DOHH2 (cell line): ENCODE results near the gene MYOG.

Experiments
- H3F3A ChIP-seq: fragments of 200-600 bp; sonication (generic), shearing (Covaris generic); 2 replicates; pipeline ENCODE4 v1.6.0; 2016; ENCODE audit warnings: antibody characterized with exemption, mild to moderate bottlenecking; ENCODE audit not compliant: control insufficient read depth, insufficient read depth
- H3K27ac ChIP-seq: fragments of 200-600 bp; sonication (generic); 2 replicates; pipeline ENCODE4 v1.5.1; 2014; ENCODE audit warnings: low read depth, mild to moderate bottlenecking, low read length, moderate library complexity
- H3K27me3 ChIP-seq: fragments of 200-600 bp; sonication (generic); 2 replicates; pipeline ENCODE4 v1.6.1; 2014; ENCODE audit warnings: mild to moderate bottlenecking, low read length, mixed read lengths; ENCODE audit not compliant: control insufficient read depth
- H3K36me3 ChIP-seq: fragments of 200-600 bp; sonication (generic); 2 replicates; pipeline ENCODE4 v1.6.1; 2014; ENCODE audit warnings: mild to moderate bottlenecking, low read length, moderate library complexity, mixed read lengths; ENCODE audit not compliant: control insufficient read depth
- H3K4me1 ChIP-seq: fragments of 200-600 bp; sonication (generic); 2 replicates; pipeline ENCODE4 v1.6.1; 2014; ENCODE audit warnings: mild to moderate bottlenecking, low read length, mixed read lengths; ENCODE audit not compliant: control insufficient read depth
- H3K4me2 ChIP-seq: fragments of 200-600 bp; sonication (generic); 2 replicates; pipeline ENCODE4 v1.6.0; 2014; ENCODE audit warnings: mild to moderate bottlenecking, low read length, moderate library complexity
- H3K4me3 ChIP-seq: fragments of 200-600 bp; sonication (generic); 2 replicates; pipeline ENCODE4 v1.5.1; 2014; ENCODE audit warnings: mild to moderate bottlenecking, low read length, mixed read lengths
- H3K79me2 ChIP-seq: fragments of 200-600 bp; sonication (generic); 2 replicates; pipeline ENCODE4 v1.6.1; 2014; ENCODE audit warnings: mild to moderate bottlenecking, low read length, mixed read lengths; ENCODE audit not compliant: control insufficient read depth
- H3K9me2 ChIP-seq: fragments of 200-600 bp; sonication (generic); replicated peaks from 2 replicates; pipeline ENCODE4 v1.6.1; 2014; ENCODE audit warnings: mild to moderate bottlenecking, low read length, mixed read lengths; ENCODE audit not compliant: control insufficient read depth
- H3K9me3 ChIP-seq: fragments of 200-600 bp; sonication (generic); 2 replicates; pipeline ENCODE4 v1.6.1; 2014; ENCODE audit warnings: antibody characterized with exemption, low read length, mixed read lengths; ENCODE audit not compliant: control insufficient read depth, insufficient read depth
- H4K20me1 ChIP-seq: fragments of 200-600 bp; sonication (generic); 2 replicates; pipeline ENCODE4 v1.6.0; 2014; ENCODE audit warnings: low read depth, mild to moderate bottlenecking, antibody characterized with exemption, low read length, moderate library complexity; ENCODE audit not compliant: control insufficient read depth, insufficient read depth
- EZH2phosphoT487 ChIP-seq: fragments of 200-600 bp; sonication (generic); IDR thresholded peaks from 2 replicates; pipeline ENCODE4 v1.6.1; 2017; ENCODE audit warnings: borderline replicate concordance, mild to moderate bottlenecking, antibody characterized with exemption, low read length, moderate library complexity, mixed read lengths
- TF ChIP-seq, protein P1 (sequence below): fragments of 200-600 bp; sonication (generic); IDR thresholded peaks from one replicate; pipeline ENCODE4 v1.5.1; 2014; ENCODE audit warnings: antibody characterized with exemption, mild to moderate bottlenecking, low read depth, low read length; ENCODE audit not compliant: poor library complexity, severe bottlenecking

MYOG gene

DNA sequence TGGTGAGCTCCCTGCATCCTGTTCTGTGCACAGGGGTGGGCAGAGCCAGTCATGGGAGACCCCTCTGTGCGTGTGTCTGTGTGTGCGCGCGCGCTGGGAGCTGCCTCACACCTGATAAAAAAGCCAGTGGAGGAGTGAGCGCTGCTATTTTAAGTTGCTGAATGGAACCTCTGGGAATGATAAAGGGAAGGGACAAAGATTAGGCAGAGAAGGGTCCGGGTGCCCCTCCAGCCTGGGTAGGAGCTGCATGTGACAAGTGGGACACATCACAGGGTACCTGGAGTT, 42.6 kb upstream of the MYOG start:
- Histone ChIP-seq H3K4me3 (no peak overlapping the region), H3K27me3 (peaks cover 11% of the 10 kb centered on the region), H3K9me2 (no peaks in the 10 kb centered on the region), H3F3A (no peaks in the 10 kb centered on the region), H3K36me3 (no peaks in the 10 kb centered on the region), H3K79me2 (no peaks in the 10 kb centered on the region), H3K4me2 (no peak overlapping the region), H3K4me1 (no peaks in the 10 kb centered on the region), H3K9me3 (no peaks in the 10 kb centered on the region), H4K20me1 (no peaks in the 10 kb centered on the region), H3K27ac (no peak overlapping the region)
- TF ChIP-seq, protein P1, sequence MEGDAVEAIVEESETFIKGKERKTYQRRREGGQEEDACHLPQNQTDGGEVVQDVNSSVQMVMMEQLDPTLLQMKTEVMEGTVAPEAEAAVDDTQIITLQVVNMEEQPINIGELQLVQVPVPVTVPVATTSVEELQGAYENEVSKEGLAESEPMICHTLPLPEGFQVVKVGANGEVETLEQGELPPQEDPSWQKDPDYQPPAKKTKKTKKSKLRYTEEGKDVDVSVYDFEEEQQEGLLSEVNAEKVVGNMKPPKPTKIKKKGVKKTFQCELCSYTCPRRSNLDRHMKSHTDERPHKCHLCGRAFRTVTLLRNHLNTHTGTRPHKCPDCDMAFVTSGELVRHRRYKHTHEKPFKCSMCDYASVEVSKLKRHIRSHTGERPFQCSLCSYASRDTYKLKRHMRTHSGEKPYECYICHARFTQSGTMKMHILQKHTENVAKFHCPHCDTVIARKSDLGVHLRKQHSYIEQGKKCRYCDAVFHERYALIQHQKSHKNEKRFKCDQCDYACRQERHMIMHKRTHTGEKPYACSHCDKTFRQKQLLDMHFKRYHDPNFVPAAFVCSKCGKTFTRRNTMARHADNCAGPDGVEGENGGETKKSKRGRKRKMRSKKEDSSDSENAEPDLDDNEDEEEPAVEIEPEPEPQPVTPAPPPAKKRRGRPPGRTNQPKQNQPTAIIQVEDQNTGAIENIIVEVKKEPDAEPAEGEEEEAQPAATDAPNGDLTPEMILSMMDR: no peak
- TF ChIP-seq EZH2phosphoT487: no peak

DNA sequence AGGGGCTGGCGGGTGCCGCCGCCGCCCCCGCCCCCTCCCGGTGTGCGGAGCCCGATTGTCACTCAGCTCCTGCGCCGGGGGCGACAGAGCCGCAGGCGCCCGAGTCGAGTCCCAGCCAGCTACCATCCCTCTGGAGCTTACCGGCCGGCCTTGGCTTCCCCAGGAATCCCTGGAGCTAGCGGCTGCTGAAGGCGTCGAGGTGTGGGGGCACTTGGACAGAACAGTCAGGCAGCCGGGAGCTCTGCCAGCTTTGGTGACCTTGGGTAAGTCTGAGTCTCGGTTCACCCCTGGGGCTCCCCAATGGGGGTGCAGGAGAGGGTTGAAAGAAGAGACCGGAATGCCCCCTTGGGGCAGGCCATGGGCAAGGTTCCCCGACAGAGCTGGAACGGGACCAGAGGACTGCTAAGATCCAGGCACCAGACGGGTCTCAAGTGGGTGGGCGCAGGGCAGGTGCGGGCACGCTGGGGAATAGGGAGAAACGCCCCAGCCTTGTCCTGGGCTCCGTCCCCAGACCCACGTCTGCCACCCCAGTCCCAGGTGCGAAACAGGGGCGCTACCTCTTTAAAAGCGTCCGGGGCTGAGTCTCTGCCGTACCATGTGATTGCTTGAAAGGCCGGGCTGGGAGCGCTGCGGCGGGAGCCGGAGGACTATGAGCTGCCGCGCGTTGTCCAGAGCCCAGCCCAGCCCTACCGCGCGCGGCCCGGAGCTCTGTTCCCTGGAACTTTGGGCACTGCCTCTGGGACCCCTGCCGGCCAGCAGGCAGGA, 42.0 kb upstream of the MYOG start, which contains the start of gene ADORA1:
Gene ADORA1, plus strand, starts transcription at position 61 of the 765 bp plus-strand sequence. CDS start 1,116 bp downstream, outside the sequence.
- Histone ChIP-seq H3K36me3 (no peaks in the 10 kb centered on the region), H3K9me2 (no peaks in the 10 kb centered on the region), H3K4me3 (no peak within 1 kb of the TSS), H3K27ac (no peak within 1 kb of the TSS), H3K27me3 (peaks cover 11% of the 10 kb centered on the region), H3K4me2 (no peak within 1 kb of the TSS), H3K79me2 (no peaks in the 10 kb centered on the region), H4K20me1 (no peaks in the 10 kb centered on the region), H3K9me3 (no peaks in the 10 kb centered on the region), H3F3A (no peaks in the 10 kb centered on the region), H3K4me1 (no peaks in the 10 kb centered on the region)
- TF ChIP-seq, protein P1: no peak
- TF ChIP-seq EZH2phosphoT487: no peak

DNA sequence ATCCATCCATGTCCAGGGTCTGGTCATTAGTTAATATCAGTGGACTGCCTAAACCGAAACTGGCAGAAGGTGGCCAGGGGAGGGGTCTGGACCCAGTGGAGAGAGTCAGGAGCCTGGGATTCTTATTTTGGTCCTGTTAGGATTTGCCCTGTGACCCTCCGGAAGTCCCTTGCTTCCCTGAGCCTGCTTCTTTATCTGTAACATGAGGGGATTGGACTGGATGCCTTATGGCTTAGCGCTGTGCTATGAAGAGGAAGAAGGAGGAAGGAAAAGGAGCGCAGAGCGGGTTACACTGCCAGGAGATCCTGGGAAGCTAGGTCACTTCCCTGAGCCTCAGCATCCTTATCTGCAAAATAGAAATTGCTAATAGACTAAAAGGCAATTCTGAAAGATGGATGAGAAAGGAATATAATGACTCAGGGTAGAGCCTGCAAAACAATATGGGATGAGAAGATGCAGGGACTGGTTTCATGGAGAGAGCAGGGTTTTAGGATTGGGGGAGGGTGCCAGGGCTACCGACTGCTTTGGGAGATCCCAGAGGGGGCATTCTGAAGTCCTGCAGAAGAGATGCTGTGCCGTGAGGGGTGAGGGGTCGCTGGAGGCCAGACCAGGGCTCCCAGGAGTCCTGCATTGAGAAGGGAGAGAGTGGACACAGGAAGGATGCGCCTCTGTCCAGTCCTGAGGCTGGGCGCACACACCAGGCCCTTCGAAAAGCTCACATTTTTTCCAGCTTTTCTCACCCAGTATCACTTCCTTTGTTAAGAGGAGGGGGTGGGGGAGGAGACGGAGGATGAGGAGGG, 41.3 kb upstream of the MYOG start:
- H3K4me2 ChIP-seq: no peak overlapping the region

More for the DNA sequence above, 41.3 kb upstream of the MYOG start:
- Histone ChIP-seq H4K20me1 (no peaks in the 10 kb centered on the region), H3K4me3 (no peak overlapping the region), H3K9me2 (no peaks in the 10 kb centered on the region), H3K4me1 (no peaks in the 10 kb centered on the region), H3K79me2 (no peaks in the 10 kb centered on the region), H3K27ac (no peak overlapping the region), H3K27me3 (peaks cover 11% of the 10 kb centered on the region), H3K9me3 (no peaks in the 10 kb centered on the region), H3F3A (no peaks in the 10 kb centered on the region), H3K36me3 (no peaks in the 10 kb centered on the region)
- TF ChIP-seq, protein P1: no peak
- no peak for TF ChIP-seq EZH2phosphoT487
